ENCODE measurements around the gene FXYD4. TPM values are rescaled to one million over a fixed set of nuclear protein-coding genes. Genes with fewer than 3 reads are reported as not detected.

Gene FXYD4
- total RNA-seq, 1 experiment from 2014 or later, result not detected

DNA sequence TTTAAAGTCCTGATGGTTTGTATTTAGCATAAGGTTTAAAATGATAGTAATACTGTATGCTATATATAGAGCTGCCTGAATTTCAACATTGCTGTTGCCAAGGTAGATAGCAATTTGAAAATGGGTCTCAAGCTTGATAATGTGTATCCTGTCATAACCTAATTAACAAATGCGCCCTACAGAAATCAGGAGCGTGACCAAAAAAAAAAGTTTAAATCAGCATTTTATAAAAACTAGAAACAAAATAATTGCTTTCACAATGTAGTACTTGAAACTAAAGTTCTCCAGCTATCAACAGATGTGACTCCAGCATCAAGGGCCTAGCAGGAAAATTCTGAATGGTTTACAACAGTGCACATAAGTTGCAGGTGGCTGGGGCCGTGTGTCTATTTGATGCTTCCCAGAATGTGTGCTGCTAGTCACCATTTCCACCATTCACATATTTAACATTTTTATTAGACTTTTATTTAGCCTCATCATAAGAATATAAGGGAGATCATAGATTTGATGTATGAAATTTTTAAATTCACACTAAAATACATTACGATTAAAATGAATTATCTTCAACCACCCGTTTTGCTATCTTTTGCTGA is 14.1 kb downstream of the FXYD4 start:
- H3K4me1 Mint-ChIP-seq (ENCODE audit: insufficient read depth, unreplicated experiment), result peaks cover 19% of the 10 kb centered on the region
- no peaks in the 10 kb centered on the region for H3K27me3 Mint-ChIP-seq (ENCODE audit: insufficient read depth, unreplicated experiment)
- no TSS peak for BruUV-seq (replicated peaks)
- ChIA-PET POLR2A (interaction anchor here (0.6 to 4.8 kb wide), 2 partner anchors 9 to 35 kb away, joined by 3 to 30 read pairs; no protein-coding TSS in a partner anchor), CTCF (interaction anchor here (0.5 to 1.7 kb wide), 3 partner anchors 8 to 76 kb away, joined by 3 to 6 read pairs (median 4); no protein-coding TSS in a partner anchor)
- intact Hi-C loops (cut with micrococcal nuclease), result no loop called here
- TF ChIP-seq, protein P1, sequence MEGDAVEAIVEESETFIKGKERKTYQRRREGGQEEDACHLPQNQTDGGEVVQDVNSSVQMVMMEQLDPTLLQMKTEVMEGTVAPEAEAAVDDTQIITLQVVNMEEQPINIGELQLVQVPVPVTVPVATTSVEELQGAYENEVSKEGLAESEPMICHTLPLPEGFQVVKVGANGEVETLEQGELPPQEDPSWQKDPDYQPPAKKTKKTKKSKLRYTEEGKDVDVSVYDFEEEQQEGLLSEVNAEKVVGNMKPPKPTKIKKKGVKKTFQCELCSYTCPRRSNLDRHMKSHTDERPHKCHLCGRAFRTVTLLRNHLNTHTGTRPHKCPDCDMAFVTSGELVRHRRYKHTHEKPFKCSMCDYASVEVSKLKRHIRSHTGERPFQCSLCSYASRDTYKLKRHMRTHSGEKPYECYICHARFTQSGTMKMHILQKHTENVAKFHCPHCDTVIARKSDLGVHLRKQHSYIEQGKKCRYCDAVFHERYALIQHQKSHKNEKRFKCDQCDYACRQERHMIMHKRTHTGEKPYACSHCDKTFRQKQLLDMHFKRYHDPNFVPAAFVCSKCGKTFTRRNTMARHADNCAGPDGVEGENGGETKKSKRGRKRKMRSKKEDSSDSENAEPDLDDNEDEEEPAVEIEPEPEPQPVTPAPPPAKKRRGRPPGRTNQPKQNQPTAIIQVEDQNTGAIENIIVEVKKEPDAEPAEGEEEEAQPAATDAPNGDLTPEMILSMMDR (IDR thresholded peaks at IDR 0.05; ENCODE audit: unreplicated experiment), result no peak
- peaks cover 83% of the 10 kb centered on the region for H3K36me3 Mint-ChIP-seq (ENCODE audit: insufficient read depth, unreplicated experiment)
- DNase-seq (ENCODE audit: unreplicated experiment), result no peak
- H3K9me3 Mint-ChIP-seq (ENCODE audit: unreplicated experiment), result no peaks in the 10 kb centered on the region
- H3K4me3 Mint-ChIP-seq (ENCODE audit: unreplicated experiment), result no peak overlapping the region
- no peak overlapping the region for H3K27ac Mint-ChIP-seq (ENCODE audit: low read depth, unreplicated experiment)

DNA sequence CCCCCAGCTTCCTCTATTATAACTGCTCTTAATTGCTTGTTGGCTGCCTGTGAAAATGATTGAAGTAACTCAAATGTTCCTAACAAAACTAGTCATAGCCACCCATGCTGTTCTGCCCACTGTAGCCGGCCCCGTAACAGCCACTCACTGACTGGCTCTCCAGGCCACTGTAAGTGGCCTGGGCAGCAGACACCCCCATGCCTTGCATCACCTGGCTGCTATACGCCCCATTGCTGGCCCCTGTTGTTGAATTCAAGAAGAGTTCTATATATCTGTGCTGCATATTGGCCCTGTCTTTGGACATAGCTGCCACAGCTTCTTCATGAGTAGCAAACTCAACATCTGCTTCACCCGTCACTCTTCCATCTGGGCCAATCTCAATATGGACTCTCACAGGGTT is 15.1 kb downstream of the FXYD4 start:
- Mint-ChIP-seq H3K4me1 (ENCODE audit: insufficient read depth, unreplicated experiment) (peaks cover 12% of the 10 kb centered on the region), H3K27me3 (ENCODE audit: insufficient read depth, unreplicated experiment) (no peaks in the 10 kb centered on the region), H3K36me3 (ENCODE audit: insufficient read depth, unreplicated experiment) (peaks cover 88% of the 10 kb centered on the region), H3K27ac (ENCODE audit: low read depth, unreplicated experiment) (no peak overlapping the region), H3K9me3 (ENCODE audit: unreplicated experiment) (no peaks in the 10 kb centered on the region), H3K4me3 (ENCODE audit: unreplicated experiment) (no peak overlapping the region)
- no TSS peak for BruUV-seq (replicated peaks)
- POLR2A ChIA-PET, result interaction anchor here (4.8 kb wide), 1 partner anchor 8 kb away, joined by 30 read pairs; no protein-coding TSS in a partner anchor
- TF ChIP-seq, protein P1 (IDR thresholded peaks at IDR 0.05; ENCODE audit: unreplicated experiment), result no peak
- CTCF ChIA-PET, result interaction anchor here (0.6 kb wide), 1 partner anchor 76 kb away, joined by 3 read pairs; no protein-coding TSS in a partner anchor
- no peak for DNase-seq (ENCODE audit: unreplicated experiment)
- intact Hi-C loops (cut with micrococcal nuclease), result no loop called here

DNA sequence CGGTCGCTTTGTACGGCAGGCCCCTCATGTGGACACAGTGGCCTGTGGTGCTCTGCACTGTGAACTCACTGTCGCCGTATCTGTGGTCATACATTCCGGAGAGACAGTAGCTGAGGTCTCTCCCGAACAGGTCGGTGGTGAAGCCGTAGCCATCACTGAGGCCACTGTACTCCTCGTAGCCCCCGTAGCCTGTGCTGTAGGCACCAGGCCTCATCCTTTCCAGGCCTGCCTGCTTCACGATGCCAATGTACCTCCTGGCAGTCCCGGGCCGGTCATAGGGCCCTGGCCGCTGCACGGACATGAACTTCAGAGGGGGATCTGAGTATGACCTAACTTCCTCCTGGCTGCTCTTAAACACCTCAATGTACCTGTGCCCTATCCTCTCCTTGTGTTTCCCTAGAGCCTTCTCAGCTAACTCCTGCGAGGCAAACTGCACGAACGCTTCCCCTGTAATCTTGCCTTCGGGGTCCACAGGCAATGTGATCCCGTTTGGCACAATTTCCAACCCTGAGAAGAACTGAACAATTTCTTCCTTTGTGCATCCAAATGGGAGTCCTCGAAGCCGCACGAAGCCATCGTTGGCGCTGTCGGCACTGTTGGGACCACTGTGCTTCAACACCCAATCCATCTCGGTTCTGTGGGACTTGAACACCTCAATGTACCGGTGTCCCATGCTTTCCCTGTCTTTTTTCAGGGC is 15.7 kb downstream of the FXYD4 start:
- no peaks in the 10 kb centered on the region for H3K27me3 Mint-ChIP-seq (ENCODE audit: insufficient read depth, unreplicated experiment)
- H3K4me3 Mint-ChIP-seq (ENCODE audit: unreplicated experiment), result no peak overlapping the region
- H3K4me1 Mint-ChIP-seq (ENCODE audit: insufficient read depth, unreplicated experiment), result peaks cover 12% of the 10 kb centered on the region
- no peaks in the 10 kb centered on the region for H3K9me3 Mint-ChIP-seq (ENCODE audit: unreplicated experiment)
- intact Hi-C loops (cut with micrococcal nuclease), result no loop called here
- ChIA-PET POLR2A (interaction anchor here (0.7 to 1.2 kb wide), 2 partner anchors 9 to 1242 kb away, joined by 3 read pairs; no protein-coding TSS in a partner anchor), CTCF (no interaction called here)
- H3K27ac Mint-ChIP-seq (ENCODE audit: low read depth, unreplicated experiment), result no peak overlapping the region
- peaks cover 94% of the 10 kb centered on the region for H3K36me3 Mint-ChIP-seq (ENCODE audit: insufficient read depth, unreplicated experiment)
- TSS peak; percentile 33 for BruUV-seq (replicated peaks)
- no peak for DNase-seq (ENCODE audit: unreplicated experiment)
- TF ChIP-seq, protein P1 (IDR thresholded peaks at IDR 0.05; ENCODE audit: unreplicated experiment), result no peak

DNA sequence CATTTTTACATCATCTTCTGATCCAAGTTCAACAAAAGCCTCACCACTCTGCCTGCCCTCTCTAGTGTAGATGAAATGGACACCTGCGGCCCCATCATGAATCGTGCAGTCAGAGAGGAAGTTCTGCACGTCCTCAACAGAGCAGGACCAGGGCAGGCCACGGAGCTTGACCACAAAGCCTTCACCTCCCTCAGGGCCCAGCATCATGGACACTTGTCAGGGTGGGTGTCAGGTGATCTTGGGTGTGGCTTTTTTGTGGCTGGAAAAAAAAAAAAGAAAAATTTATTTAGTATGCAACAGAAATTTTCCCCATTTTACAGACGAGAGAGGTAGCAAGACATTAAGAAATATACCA is 16.2 kb downstream of the FXYD4 start:
- CTCF ChIA-PET, result no interaction called here
- intact Hi-C loops (cut with micrococcal nuclease), result no loop called here
- TF ChIP-seq, protein P1 (IDR thresholded peaks at IDR 0.05; ENCODE audit: unreplicated experiment), result no peak
- POLR2A ChIA-PET, result interaction anchor here (0.7 to 1.2 kb wide), 2 partner anchors 9 to 1242 kb away, joined by 3 read pairs; no protein-coding TSS in a partner anchor
- no TSS peak for BruUV-seq (replicated peaks)
- H3K36me3 Mint-ChIP-seq (ENCODE audit: insufficient read depth, unreplicated experiment), result peaks cover 99% of the 10 kb centered on the region
- no peaks in the 10 kb centered on the region for H3K27me3 Mint-ChIP-seq (ENCODE audit: insufficient read depth, unreplicated experiment)
- H3K4me3 Mint-ChIP-seq (ENCODE audit: unreplicated experiment), result no peak overlapping the region
- peaks cover 17% of the 10 kb centered on the region for H3K4me1 Mint-ChIP-seq (ENCODE audit: insufficient read depth, unreplicated experiment)
- DNase-seq (ENCODE audit: unreplicated experiment), result no peak
- no peak overlapping the region for H3K27ac Mint-ChIP-seq (ENCODE audit: low read depth, unreplicated experiment)
- H3K9me3 Mint-ChIP-seq (ENCODE audit: unreplicated experiment), result no peaks in the 10 kb centered on the region

All from MCF 10A (cell line).